HCT116 (cell line): ENCODE results near the gene DPH6. TPM values are rescaled to one million over a fixed set of nuclear protein-coding genes. Genes with fewer than 3 reads are reported as not detected.

Source experiments
- ATAC-seq: fragments of 200-7000 bp; cut with Tn5 transposase; 2 replicates; pipeline ENCODE4 v1.9.1; 2020; ENCODE audit warnings: mild to moderate bottlenecking, moderate library complexity
- BruUV-seq: library from RNA; stranded (reverse); fragments of 400-500 nt; replicated peaks from 2 replicates; lab custom pipeline; 2021; lab: Mats Ljungman, UMichigan
- CTCF ChIA-PET: fragments of 300-600 bp; sonication (Branson Sonifier 250); formaldehyde crosslinking; loops from one replicate; lab custom pipeline; 2021; ENCODE audit warnings: antibody characterized with exemption; lab: Charles Lee
- POLR2A ChIA-PET: fragments of 300-600, 350-600 bp; sonication (Branson Sonifier 250); formaldehyde crosslinking; loops from one replicate; lab custom pipeline; 2021; ENCODE audit warnings: antibody characterized with exemption; lab: Charles Lee
- RAD21 ChIA-PET, 2 experiments: fragments of 300-600 bp; sonication (Branson Sonifier 250); formaldehyde crosslinking; loops; one replicate each; lab custom pipeline; 2023; ENCODE audit warnings: low total read pairs in 2 of 2; ENCODE audit not compliant: uncharacterized antibody in 2 of 2, unreplicated experiment in 2 of 2, low non-redundant PET in 1 of 2; lab: Charles Lee
- DNase-seq: peaks from one replicate; pipeline ENCODE4 v3.0.0-alpha.2; 2010; ENCODE audit warnings: low read depth, low spot score
- H2AFZ ChIP-seq: fragments of 200-600 bp; shearing (Covaris generic), sonication (generic); 2 replicates; pipeline ENCODE4 v1.6.1; 2017; ENCODE audit warnings: low read depth, mixed run types, mixed read lengths, antibody characterized with exemption, low read length; ENCODE audit not compliant: poor library complexity, severe bottlenecking
- H3K27ac ChIP-seq: 2 replicates; pipeline ENCODE4 v1.5.1; 2012; ENCODE audit warnings: low read depth, low read length
- H3K27me3 ChIP-seq: fragments of 200-600 bp; sonication (generic); 2 replicates; pipeline ENCODE4 v1.6.1; 2016; ENCODE audit warnings: mixed run types, low read length, mixed read lengths; ENCODE audit not compliant: insufficient read depth
- H3K36me3 ChIP-seq, 2 experiments: fragments of 200-500 bp in 1 of 2; fragments of 200-600 bp in 1 of 2; sonication (Bioruptor generic) in 1 of 2; sonication (generic) in 1 of 2; 2 replicates each; pipeline versions ENCODE4 v1.5.1 to v1.6.1; 2014 to 2016; ENCODE audit warnings: low read length in 2 of 2, inconsistent platforms in 1 of 2, mixed read lengths in 1 of 2, mixed run types in 1 of 2; ENCODE audit not compliant: insufficient read depth in 2 of 2, control insufficient read depth in 1 of 2
- H3K4me1 ChIP-seq, 2 experiments: fragments of 200-600 bp in 1 of 2; sonication (generic) in 1 of 2; 2 replicates each; pipeline versions ENCODE4 v1.5.1 to v1.6.1; 2012 to 2017; ENCODE audit warnings: low read length in 2 of 2, inconsistent platforms in 1 of 2, mild to moderate bottlenecking in 1 of 2, mixed read lengths in 1 of 2, mixed run types in 1 of 2, moderate library complexity in 1 of 2; ENCODE audit not compliant: insufficient read depth in 2 of 2, control insufficient read depth in 1 of 2
- H3K4me2 ChIP-seq: fragments of 200-600 bp; sonication (generic); 2 replicates; pipeline ENCODE4 v1.6.1; 2017; ENCODE audit warnings: mixed run types, low read length, mixed read lengths
- H3K4me3 ChIP-seq, 2 experiments: fragments of 200-600 bp in 1 of 2; sonication (generic) in 1 of 2; replicated peaks in 1 of 2; 2 replicates each; pipeline ENCODE4 v1.5.1; 2011 to 2016; ENCODE audit warnings: low read length in 2 of 2, control low read depth in 1 of 2, low read depth in 1 of 2, mild to moderate bottlenecking in 1 of 2, mixed read lengths in 1 of 2, mixed run types in 1 of 2
- H3K79me2 ChIP-seq: fragments of 200-600 bp; sonication (generic); 2 replicates; pipeline ENCODE4 v1.6.1; 2017; ENCODE audit warnings: mild to moderate bottlenecking, mixed run types, low read length, moderate library complexity, mixed read lengths; ENCODE audit not compliant: insufficient read depth
- H3K9ac ChIP-seq: fragments of 200-600 bp; sonication (generic); 2 replicates; pipeline ENCODE4 v1.6.1; 2016; ENCODE audit warnings: low read length, mixed read lengths
- H3K9me2 ChIP-seq: fragments of 200-600 bp; sonication (generic), shearing (Covaris generic); 2 replicates; pipeline ENCODE4 v1.6.1; 2017; ENCODE audit warnings: mixed run types, mild to moderate bottlenecking, moderate library complexity; ENCODE audit not compliant: insufficient read depth
- H3K9me3 ChIP-seq, 2 experiments: fragments of 200-500 bp in 1 of 2; fragments of 200-600 bp in 1 of 2; sonication (Bioruptor generic) in 1 of 2; sonication (generic) in 1 of 2; 2 replicates each; pipeline ENCODE4 v1.6.1; 2014 to 2017; ENCODE audit warnings: low read length in 2 of 2, mixed read lengths in 2 of 2, inconsistent platforms in 1 of 2, low read depth in 1 of 2, mild to moderate bottlenecking in 1 of 2, mixed run types in 1 of 2, moderate library complexity in 1 of 2; ENCODE audit not compliant: control insufficient read depth in 1 of 2, insufficient read depth in 1 of 2
- H4K20me1 ChIP-seq: fragments of 200-600 bp; sonication (generic), shearing (Covaris generic); 2 replicates; pipeline ENCODE4 v1.6.1; 2017; ENCODE audit warnings: mixed run types, mild to moderate bottlenecking, moderate library complexity; ENCODE audit not compliant: insufficient read depth
- CBX3 ChIP-seq: IDR thresholded peaks from 2 replicates; pipeline ENCODE4 v1.6.1; 2012; ENCODE audit warnings: low read depth
- CEBPB ChIP-seq: IDR thresholded peaks from 2 replicates; pipeline ENCODE4 v1.6.1; 2012; ENCODE audit warnings: low read depth
- EGR1 ChIP-seq: IDR thresholded peaks from 2 replicates; pipeline ENCODE4 v1.6.1; 2012; ENCODE audit warnings: low read depth
- ELF1 ChIP-seq: IDR thresholded peaks from 2 replicates; pipeline ENCODE4 v1.6.1; 2012; ENCODE audit warnings: low read depth, borderline replicate concordance
- EZH2phosphoT487 ChIP-seq: fragments of 200-600 bp; IDR thresholded peaks from 2 replicates; pipeline ENCODE4 v1.6.1; 2018; ENCODE audit warnings: antibody characterized with exemption, borderline replicate concordance
- FOSL1 ChIP-seq: IDR thresholded peaks from 2 replicates; pipeline ENCODE4 v1.6.1; 2012; ENCODE audit warnings: low read depth
- JUND ChIP-seq: IDR thresholded peaks from 2 replicates; pipeline ENCODE4 v1.6.1; 2012
- POLR2AphosphoS5 ChIP-seq: IDR thresholded peaks from 2 replicates; pipeline ENCODE4 v1.6.1; 2011; ENCODE audit warnings: mild to moderate bottlenecking, low read depth, low read length, moderate library complexity
- REST ChIP-seq: IDR thresholded peaks from 2 replicates; pipeline ENCODE4 v1.6.1; 2012; ENCODE audit warnings: low read depth
- SIN3A ChIP-seq: IDR thresholded peaks from 2 replicates; pipeline ENCODE4 v1.6.1; 2012; ENCODE audit warnings: low read depth
- SP1 ChIP-seq: IDR thresholded peaks from 2 replicates; pipeline ENCODE4 v1.6.1; 2012; ENCODE audit warnings: low read depth
- SRF ChIP-seq: IDR thresholded peaks from 2 replicates; pipeline ENCODE4 v1.6.1; 2012; ENCODE audit warnings: low read depth
- YY1 ChIP-seq: IDR thresholded peaks from 2 replicates; pipeline ENCODE4 v1.6.1; 2011; ENCODE audit warnings: low read length, low read depth, moderate library complexity, mild to moderate bottlenecking; ENCODE audit not compliant: insufficient replicate concordance; ENCODE audit errors: extremely low read depth
- ZFX ChIP-seq: fragments of 450-650 bp; IDR thresholded peaks from 2 replicates; pipeline ENCODE4 v1.6.1; 2017
- intact Hi-C: fragments of 100-400 bp; cut with micrococcal nuclease; formaldehyde crosslinking; loops from 2 replicates; pipeline ENCODE4 v1.10.0; 2022
- total RNA-seq: library from RNA; stranded (reverse); gene quantifications from one replicate; pipeline ENCODE4 v1.2.1, GENCODE V29; 2021; ENCODE audit not compliant: unreplicated experiment
- TF ChIP-seq, protein P1 (sequence below): IDR thresholded peaks from 2 replicates; pipeline ENCODE4 v1.6.1; 2012
- TF ChIP-seq, protein P2 (sequence below): IDR thresholded peaks from 2 replicates; pipeline ENCODE4 v1.6.1; 2011; ENCODE audit warnings: mild to moderate bottlenecking, low read length, moderate library complexity; ENCODE audit not compliant: insufficient replicate concordance; ENCODE audit errors: extremely low read depth

The DPH6 gene
- total RNA-seq, 1 experiment from 2014 or later, result 18.2 TPM

GRCh38 chr15:35410775-35411174 lies 135.2 kb downstream of the DPH6 start (continued):
- TF ChIP-seq REST, result no peak
- no peak for TF ChIP-seq ZFX
- TF ChIP-seq, all 23 proteins: peak for 0

- no TSS peak for BruUV-seq
- Histone ChIP-seq H2AFZ (no peak overlapping the region), H4K20me1 (no peaks in the 10 kb centered on the region), H3K9ac (no peak overlapping the region), H3K27me3 (no peaks in the 10 kb centered on the region), H3K4me1 (no peaks in the 10 kb centered on the region), H3K79me2 (no peaks in the 10 kb centered on the region), H3K9me3 (no peaks in the 10 kb centered on the region), H3K36me3 (no peaks in the 10 kb centered on the region), H3K4me2 (no peak overlapping the region), H3K4me3 (no peak overlapping the region), H3K9me2 (no peaks in the 10 kb centered on the region), H3K27ac (no peak overlapping the region)
- POLR2A ChIA-PET, result no interaction called here
- no peak for ATAC-seq
- CTCF ChIA-PET, result no interaction called here
- RAD21 ChIA-PET, result no interaction called here
- TF ChIP-seq ELF1 (no peak), SP1 (no peak), YY1 (no peak), CBX3 (no peak), CEBPB (no peak), EGR1 (no peak), POLR2AphosphoS5 (no peak), SRF (no peak), ZFX (no peak), EZH2phosphoT487 (no peak), SIN3A (no peak), JUND (no peak), FOSL1 (no peak)
- TF ChIP-seq, protein P1, sequence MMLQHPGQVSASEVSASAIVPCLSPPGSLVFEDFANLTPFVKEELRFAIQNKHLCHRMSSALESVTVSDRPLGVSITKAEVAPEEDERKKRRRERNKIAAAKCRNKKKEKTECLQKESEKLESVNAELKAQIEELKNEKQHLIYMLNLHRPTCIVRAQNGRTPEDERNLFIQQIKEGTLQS, result no peak
- TF ChIP-seq, protein P2, sequence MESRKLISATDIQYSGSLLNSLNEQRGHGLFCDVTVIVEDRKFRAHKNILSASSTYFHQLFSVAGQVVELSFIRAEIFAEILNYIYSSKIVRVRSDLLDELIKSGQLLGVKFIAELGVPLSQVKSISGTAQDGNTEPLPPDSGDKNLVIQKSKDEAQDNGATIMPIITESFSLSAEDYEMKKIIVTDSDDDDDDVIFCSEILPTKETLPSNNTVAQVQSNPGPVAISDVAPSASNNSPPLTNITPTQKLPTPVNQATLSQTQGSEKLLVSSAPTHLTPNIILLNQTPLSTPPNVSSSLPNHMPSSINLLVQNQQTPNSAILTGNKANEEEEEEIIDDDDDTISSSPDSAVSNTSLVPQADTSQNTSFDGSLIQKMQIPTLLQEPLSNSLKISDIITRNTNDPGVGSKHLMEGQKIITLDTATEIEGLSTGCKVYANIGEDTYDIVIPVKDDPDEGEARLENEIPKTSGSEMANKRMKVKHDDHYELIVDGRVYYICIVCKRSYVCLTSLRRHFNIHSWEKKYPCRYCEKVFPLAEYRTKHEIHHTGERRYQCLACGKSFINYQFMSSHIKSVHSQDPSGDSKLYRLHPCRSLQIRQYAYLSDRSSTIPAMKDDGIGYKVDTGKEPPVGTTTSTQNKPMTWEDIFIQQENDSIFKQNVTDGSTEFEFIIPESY, result no peak
- intact Hi-C loops, result no loop called here
- no peak for DNase-seq
These were observed 146.1 kb downstream of the DPH6 start for GRCh38 chr15:35399901-35400300.
